Measurements from ENCODE around the gene AZU1. TPM values are rescaled to one million over a fixed set of nuclear protein-coding genes. Genes with fewer than 3 reads are reported as not detected.

The AZU1 gene, protein sequence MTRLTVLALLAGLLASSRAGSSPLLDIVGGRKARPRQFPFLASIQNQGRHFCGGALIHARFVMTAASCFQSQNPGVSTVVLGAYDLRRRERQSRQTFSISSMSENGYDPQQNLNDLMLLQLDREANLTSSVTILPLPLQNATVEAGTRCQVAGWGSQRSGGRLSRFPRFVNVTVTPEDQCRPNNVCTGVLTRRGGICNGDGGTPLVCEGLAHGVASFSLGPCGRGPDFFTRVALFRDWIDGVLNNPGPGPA
- not detected in 2 replicates for total RNA-seq

DNA sequence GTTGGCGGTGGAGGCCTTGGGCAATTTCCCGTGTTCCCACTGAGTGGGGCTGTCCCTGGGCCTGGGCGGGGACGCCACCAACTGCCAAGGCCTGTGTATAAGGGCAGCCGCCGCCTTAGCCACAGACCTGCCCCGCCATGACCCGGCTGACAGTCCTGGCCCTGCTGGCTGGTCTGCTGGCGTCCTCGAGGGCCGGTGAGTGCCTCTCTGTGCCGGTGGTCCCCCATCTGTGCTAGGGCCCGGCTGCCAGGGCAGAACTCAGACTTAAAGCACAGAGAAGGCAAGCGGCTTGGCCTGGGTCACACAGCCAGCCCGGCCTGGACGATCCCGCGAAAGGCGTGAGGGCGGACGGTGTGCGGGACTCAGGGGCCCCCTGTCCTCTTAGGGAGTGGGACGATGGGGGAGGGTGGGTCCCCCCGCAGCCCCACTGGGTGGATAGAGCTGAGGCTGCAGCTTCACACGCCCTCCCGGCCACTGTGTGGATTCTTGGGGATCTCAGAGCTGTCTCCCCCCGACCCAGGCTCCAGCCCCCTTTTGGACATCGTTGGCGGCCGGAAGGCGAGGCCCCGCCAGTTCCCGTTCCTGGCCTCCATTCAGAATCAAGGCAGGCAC is at the start of gene AZU1:
TSS of gene AZU1 (plus strand) at position 128 of the 612 bp plus-strand sequence. CDS start at position 138, 10 bp downstream.
- no peaks in the 10 kb centered on the region for H3K9me3 ChIP-seq (ENCODE audit: low read depth, low read length)
- no peak within 1 kb of the TSS for H3K27ac ChIP-seq (ENCODE audit: low read depth, low read length)
- DNase-seq (ENCODE audit: insufficient read length, low spot score, missing footprints) = no peak
- TF ChIP-seq, protein P1, sequence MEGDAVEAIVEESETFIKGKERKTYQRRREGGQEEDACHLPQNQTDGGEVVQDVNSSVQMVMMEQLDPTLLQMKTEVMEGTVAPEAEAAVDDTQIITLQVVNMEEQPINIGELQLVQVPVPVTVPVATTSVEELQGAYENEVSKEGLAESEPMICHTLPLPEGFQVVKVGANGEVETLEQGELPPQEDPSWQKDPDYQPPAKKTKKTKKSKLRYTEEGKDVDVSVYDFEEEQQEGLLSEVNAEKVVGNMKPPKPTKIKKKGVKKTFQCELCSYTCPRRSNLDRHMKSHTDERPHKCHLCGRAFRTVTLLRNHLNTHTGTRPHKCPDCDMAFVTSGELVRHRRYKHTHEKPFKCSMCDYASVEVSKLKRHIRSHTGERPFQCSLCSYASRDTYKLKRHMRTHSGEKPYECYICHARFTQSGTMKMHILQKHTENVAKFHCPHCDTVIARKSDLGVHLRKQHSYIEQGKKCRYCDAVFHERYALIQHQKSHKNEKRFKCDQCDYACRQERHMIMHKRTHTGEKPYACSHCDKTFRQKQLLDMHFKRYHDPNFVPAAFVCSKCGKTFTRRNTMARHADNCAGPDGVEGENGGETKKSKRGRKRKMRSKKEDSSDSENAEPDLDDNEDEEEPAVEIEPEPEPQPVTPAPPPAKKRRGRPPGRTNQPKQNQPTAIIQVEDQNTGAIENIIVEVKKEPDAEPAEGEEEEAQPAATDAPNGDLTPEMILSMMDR (IDR thresholded peaks at IDR 0.05; ENCODE audit: extremely low read depth, low read depth, low read length) = no peak
- H3K27me3 ChIP-seq (ENCODE audit: insufficient read depth, low read length) = no peaks in the 10 kb centered on the region
- no peaks in the 10 kb centered on the region for H4K20me1 ChIP-seq (ENCODE audit: insufficient read depth, low read length)
- H3K4me3 ChIP-seq (ENCODE audit: insufficient read depth, low read length) = no peak within 1 kb of the TSS
- H3K79me2 ChIP-seq (ENCODE audit: insufficient read depth, low read length) = no peaks in the 10 kb centered on the region
- no peak within 1 kb of the TSS for H2AFZ ChIP-seq (ENCODE audit: low read length)
- H3K4me1 ChIP-seq (ENCODE audit: insufficient read depth, low read length) = peaks cover 8% of the 10 kb centered on the region
- H3K4me2 ChIP-seq (ENCODE audit: insufficient read depth, low read length) = no peak within 1 kb of the TSS
- no peaks in the 10 kb centered on the region for H3K36me3 ChIP-seq (ENCODE audit: insufficient read depth, low read length)

DNA sequence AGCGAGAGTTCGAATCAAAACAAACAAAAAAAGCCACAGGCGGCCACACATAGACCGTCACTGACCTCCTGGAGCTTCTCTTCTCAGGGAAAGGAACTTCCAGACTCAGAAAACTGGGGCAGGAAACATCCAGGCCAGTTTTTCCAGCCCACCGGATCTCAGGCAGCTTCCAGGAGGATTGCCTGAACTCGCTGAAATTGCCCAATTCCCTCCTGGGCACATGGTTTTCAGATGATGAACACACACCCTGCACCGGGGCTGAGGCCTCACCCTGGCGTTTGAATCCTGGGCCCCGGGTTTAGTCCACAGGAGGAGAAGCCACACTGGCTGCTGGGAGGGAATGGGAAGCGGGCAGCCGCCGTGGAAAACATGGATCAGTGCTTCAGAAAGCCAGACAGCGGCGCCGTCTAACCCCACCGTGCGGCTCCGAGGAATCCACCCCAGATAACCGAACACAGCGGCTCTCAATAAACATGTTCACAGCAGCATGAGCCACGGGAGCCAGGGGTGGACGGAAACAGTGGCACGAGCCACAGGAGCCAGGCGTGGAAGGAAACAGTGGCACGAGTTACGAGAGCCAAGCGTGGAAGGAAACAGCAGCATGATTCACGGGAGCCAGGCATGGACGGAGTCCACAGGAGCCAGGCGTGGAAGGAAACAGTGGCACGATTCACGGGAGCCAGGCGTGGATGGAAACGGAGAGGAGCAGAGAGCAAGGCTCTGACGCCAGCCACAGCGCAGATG is 48.6 kb upstream of the AZU1 start:
- peak; percentile 95 for DNase-seq (ENCODE audit: insufficient read length, low spot score, missing footprints)
- Histone ChIP-seq H3K79me2 (ENCODE audit: insufficient read depth, low read length) (no peaks in the 10 kb centered on the region), H3K4me2 (ENCODE audit: insufficient read depth, low read length) (peak overlapping the region; percentile 29), H3K9me3 (ENCODE audit: low read depth, low read length) (no peaks in the 10 kb centered on the region), H3K27me3 (ENCODE audit: insufficient read depth, low read length) (no peaks in the 10 kb centered on the region), H3K36me3 (ENCODE audit: insufficient read depth, low read length) (no peaks in the 10 kb centered on the region), H3K4me3 (ENCODE audit: insufficient read depth, low read length) (peak overlapping the region; percentile 27), H3K4me1 (ENCODE audit: insufficient read depth, low read length) (peaks cover 18% of the 10 kb centered on the region), H2AFZ (ENCODE audit: low read length) (peak overlapping the region; percentile 90), H3K27ac (ENCODE audit: low read depth, low read length) (peak overlapping the region; percentile 79), H4K20me1 (ENCODE audit: insufficient read depth, low read length) (no peaks in the 10 kb centered on the region)
- TF ChIP-seq, protein P1 (IDR thresholded peaks at IDR 0.05; ENCODE audit: extremely low read depth, low read depth, low read length) = no peak

DNA sequence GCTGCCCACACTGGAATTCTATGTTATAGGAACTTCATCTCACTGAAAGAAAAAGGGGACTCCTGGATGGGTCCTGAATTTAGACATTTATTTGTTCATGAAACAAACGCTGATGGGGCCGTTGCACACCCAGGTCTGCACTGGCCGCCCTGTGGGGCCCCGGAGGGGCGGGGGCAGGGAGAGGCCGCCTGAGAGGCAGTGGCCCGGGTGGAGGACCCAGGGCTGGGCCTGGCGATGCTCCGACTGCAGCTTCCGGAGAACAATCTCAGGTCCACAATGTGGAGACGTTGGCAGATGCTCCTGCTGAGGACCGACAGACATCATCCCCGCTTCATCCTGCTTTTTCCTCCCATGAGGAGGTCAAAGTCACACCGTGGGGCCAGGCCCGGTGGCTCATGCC is 46.7 kb upstream of the AZU1 start:
- Histone ChIP-seq H3K9me3 (ENCODE audit: low read depth, low read length) (no peaks in the 10 kb centered on the region), H2AFZ (ENCODE audit: low read length) (no peak overlapping the region), H3K79me2 (ENCODE audit: insufficient read depth, low read length) (no peaks in the 10 kb centered on the region), H3K36me3 (ENCODE audit: insufficient read depth, low read length) (no peaks in the 10 kb centered on the region), H3K27ac (ENCODE audit: low read depth, low read length) (no peak overlapping the region), H3K27me3 (ENCODE audit: insufficient read depth, low read length) (no peaks in the 10 kb centered on the region), H3K4me1 (ENCODE audit: insufficient read depth, low read length) (peaks cover 18% of the 10 kb centered on the region), H3K4me2 (ENCODE audit: insufficient read depth, low read length) (no peak overlapping the region), H4K20me1 (ENCODE audit: insufficient read depth, low read length) (no peaks in the 10 kb centered on the region), H3K4me3 (ENCODE audit: insufficient read depth, low read length) (no peak overlapping the region)
- TF ChIP-seq, protein P1 (IDR thresholded peaks at IDR 0.05; ENCODE audit: extremely low read depth, low read depth, low read length) = no peak
- peak; percentile 26 for DNase-seq (ENCODE audit: insufficient read length, low spot score, missing footprints)

DNA sequence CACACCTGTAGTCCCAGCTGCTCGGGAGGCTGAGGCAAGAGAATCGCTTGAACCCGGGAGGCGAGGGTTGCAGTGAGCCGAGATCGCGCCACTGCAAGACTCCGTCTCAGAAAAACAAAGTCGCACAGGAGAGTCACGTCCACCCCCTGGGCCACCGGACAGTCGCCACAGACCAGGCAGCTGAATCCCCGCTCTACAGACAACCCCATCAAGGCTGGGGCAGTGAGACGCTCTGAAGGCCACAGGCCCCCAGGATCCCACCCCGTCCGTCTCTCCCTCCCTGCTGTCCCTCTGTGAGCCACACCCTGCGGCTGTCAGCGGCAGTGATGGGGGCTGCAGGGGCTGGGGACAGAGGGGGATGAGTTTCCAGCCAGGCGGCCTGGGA is 45.8 kb upstream of the AZU1 start:
- H3K36me3 ChIP-seq (ENCODE audit: insufficient read depth, low read length) = no peaks in the 10 kb centered on the region
- no peak for DNase-seq (ENCODE audit: insufficient read length, low spot score, missing footprints)
- H3K4me1 ChIP-seq (ENCODE audit: insufficient read depth, low read length) = peaks cover 18% of the 10 kb centered on the region
- H2AFZ ChIP-seq (ENCODE audit: low read length) = no peak overlapping the region
- H3K9me3 ChIP-seq (ENCODE audit: low read depth, low read length) = no peaks in the 10 kb centered on the region
- no peaks in the 10 kb centered on the region for H3K27me3 ChIP-seq (ENCODE audit: insufficient read depth, low read length)
- no peak overlapping the region for H3K27ac ChIP-seq (ENCODE audit: low read depth, low read length)
- no peaks in the 10 kb centered on the region for H4K20me1 ChIP-seq (ENCODE audit: insufficient read depth, low read length)
- TF ChIP-seq, protein P1 (IDR thresholded peaks at IDR 0.05; ENCODE audit: extremely low read depth, low read depth, low read length) = no peak
- no peaks in the 10 kb centered on the region for H3K79me2 ChIP-seq (ENCODE audit: insufficient read depth, low read length)
- H3K4me3 ChIP-seq (ENCODE audit: insufficient read depth, low read length) = peak overlapping the region; percentile 59
- peak overlapping the region; percentile 80 for H3K4me2 ChIP-seq (ENCODE audit: insufficient read depth, low read length)
